MM.1S (cell line): ENCODE data around the gene FBXL17.

ENCODE experiments used
- EZH2 ChIP-seq: fragments of 300-600 bp; sonication (generic); optimal IDR thresholded peaks from 2 replicates; pipeline ENCODE3; 2017; ENCODE audit warnings: low read depth, mild to moderate bottlenecking, antibody characterized with exemption, low read length, mixed read lengths
- TF ChIP-seq, protein P1 (sequence below): fragments of 300-600 bp; sonication (generic); IDR thresholded peaks from 2 replicates; pipeline ENCODE4 v1.5.1; 2016; ENCODE audit warnings: antibody characterized with exemption, low read length, mixed read lengths

DNA sequence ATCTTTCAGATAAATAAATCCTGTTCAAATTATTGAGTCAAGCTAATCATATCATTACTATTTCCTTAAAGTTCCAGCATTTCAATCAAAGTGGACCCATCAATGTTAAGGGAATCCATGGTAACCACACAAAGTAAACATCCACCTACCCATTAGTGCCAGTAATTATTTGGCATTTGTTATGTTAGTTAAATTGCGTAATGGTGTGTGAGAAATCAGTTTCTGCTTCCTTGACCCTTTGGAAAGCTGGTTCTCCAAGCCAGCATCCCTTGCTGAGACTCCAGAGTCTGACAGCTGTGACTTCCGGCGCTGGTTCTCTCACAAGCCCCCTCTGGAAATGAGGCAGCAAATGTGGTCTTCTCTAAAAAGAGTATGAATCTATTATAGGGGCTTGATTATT lies 402.6 kb downstream of the FBXL17 start:
- no peak for TF ChIP-seq EZH2
- TF ChIP-seq, protein P1, sequence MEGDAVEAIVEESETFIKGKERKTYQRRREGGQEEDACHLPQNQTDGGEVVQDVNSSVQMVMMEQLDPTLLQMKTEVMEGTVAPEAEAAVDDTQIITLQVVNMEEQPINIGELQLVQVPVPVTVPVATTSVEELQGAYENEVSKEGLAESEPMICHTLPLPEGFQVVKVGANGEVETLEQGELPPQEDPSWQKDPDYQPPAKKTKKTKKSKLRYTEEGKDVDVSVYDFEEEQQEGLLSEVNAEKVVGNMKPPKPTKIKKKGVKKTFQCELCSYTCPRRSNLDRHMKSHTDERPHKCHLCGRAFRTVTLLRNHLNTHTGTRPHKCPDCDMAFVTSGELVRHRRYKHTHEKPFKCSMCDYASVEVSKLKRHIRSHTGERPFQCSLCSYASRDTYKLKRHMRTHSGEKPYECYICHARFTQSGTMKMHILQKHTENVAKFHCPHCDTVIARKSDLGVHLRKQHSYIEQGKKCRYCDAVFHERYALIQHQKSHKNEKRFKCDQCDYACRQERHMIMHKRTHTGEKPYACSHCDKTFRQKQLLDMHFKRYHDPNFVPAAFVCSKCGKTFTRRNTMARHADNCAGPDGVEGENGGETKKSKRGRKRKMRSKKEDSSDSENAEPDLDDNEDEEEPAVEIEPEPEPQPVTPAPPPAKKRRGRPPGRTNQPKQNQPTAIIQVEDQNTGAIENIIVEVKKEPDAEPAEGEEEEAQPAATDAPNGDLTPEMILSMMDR: no peak
